Astrocyte of the hippocampus (primary cell): ENCODE data around the gene CADPS.

Experiments used
- DNase-seq: peaks from one replicate; pipeline ENCODE4 v3.0.0; 2011; ENCODE audit warnings: low read depth, low spot score

CADPS gene

DNA sequence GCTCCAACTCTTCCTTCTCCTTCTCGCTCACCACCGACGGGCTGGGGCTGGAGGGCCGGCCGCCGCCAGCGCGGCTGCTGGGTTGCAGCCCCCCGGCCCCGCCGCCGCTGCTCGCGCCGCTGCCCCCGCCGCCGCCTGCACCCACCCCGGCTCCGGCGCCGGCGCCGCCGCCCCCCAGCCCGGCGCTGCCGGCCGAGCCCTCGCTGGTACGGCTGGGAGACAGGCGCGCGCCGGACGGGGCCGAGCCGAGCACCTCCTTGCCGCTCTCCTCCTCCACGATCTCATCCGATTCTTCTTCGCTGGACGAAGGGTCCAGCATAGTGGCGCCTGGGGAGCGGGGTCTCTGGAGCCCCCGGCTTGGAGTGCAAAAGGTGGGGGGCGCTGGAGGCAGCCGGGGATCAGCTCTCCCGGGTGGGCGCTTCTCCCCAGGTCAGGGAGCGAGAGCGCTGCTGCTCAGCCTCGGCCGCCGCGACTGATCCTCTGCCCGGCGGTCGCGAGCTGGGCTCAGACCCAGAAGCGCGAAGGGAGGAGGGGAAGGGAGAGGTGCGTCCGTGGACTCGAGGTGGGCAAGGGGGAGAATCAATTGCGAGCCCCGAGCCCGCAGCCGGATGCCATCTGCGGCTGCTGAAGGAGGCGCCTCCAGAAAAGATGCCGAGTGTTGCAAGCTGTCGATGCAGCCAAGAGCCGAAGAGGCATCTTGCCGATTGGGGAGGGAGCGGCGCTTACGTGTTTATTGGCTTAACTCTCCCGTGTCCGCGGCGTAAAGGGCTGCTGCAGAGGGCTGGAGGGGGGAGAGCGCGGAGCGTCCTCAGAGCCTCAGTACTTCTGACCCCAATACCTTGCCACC, at the start of gene CADPS:
Gene CADPS (minus strand): TSS at position 706 of the 847 bp plus-strand sequence. CDS start 387 bp downstream, at position 319.
- peak; percentile 64 for DNase-seq

DNA sequence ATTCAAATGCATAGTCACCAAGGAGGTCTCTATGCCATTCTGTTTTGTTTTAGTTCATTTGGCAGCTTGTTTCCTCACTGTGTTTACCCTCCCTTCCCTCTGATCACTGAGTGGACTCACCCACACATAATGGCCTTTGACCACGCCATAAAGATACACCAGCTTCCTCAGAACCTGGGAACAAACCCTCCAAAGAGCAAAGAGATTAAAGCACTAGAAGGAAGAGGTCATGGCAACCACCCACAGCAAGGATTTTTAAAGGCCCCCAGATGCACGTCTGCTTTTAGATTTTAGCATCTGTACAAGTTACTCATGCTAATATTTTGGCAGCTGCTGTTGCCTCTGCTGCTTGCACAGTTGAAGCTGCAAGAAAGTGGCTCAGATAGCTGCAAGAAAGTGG, 47.9 kb upstream of the CADPS start:
- DNase-seq: no peak

DNA sequence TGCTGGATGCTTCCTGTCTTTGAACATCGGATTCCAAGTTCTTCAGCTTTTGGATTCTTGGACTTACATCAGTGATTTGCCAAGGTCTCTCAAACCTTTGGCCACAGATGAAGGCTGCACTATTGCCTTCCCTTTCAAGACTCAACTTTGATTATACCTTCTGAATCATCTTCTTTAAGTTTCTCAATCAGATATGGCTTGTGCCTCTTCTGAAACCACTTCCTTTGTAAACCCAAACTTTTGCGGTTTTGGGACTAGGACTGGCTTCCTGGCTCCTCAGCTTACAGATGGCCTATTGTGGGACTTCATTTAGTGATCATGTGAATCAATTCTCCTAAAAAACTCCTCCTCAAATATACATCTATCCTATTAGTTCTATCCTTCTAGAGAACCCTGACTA, 47.1 kb upstream of the CADPS start:
- no peak for DNase-seq

DNA sequence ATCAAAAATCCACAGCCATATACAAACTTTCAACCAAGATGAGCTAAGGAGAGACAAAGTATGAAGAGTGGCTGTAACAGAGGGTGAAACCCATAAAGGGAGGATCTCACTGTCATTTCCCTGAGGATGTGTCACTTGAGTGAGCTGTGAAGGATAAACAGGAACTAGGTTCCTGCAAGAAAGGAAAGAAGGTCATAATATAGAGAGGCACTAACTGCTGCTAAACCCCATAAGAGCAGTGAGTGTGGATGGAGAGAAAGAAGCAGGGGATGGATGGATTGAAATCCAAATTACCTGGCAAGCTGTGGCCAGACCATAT, 45.2 kb upstream of the CADPS start:
- DNase-seq: no peak

DNA sequence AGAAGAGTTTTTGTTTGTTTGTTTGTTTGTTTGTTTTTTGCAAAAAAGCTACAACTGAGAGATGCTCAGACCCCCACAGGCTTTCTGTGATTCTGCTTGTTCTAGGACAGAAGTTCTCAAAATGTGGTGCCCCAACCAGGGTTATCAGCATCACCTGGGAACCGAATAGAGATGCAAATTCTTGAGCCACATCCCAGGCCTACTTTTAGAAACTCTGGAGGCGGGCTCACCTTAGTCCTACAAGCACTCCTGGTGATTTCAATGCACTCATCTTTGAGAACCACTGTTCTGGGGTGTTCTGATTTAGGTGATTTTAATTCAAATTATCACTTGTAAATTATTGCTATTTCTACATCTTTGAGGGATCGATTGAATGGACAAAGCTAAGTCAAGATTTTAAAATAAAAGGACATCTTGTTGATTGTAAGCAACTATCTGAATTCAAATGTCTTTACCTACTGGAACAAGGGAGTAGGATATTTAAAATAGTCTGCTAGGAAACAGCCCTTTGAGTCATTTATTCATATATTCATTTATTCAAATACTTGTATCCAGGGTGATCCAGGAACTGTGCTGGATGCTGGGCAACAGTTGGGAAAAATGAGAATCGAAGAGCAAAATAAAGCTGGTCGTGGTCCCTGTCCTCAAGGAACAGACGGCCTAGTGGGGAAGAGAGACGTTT, 44.7 kb upstream of the CADPS start:
- no peak for DNase-seq

DNA sequence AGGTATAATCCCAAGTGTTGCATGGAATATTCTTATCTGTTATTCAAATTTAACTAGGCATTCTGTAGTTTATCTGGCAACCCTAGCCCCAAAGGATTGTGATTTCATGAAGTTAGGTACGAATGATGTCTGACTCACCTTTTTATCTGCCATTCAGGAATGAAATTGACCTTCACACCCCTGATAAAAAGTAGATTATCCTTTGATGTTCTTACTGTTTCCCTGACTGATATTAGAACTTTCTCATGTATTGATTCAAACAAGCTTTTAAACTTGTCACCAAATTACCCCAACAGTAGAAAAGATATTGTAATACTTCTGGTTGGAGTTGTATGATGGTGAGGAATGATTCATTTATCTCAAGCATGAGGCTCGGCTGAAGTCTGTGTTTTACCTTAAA, 43.6 kb upstream of the CADPS start:
- DNase-seq: no peak

DNA sequence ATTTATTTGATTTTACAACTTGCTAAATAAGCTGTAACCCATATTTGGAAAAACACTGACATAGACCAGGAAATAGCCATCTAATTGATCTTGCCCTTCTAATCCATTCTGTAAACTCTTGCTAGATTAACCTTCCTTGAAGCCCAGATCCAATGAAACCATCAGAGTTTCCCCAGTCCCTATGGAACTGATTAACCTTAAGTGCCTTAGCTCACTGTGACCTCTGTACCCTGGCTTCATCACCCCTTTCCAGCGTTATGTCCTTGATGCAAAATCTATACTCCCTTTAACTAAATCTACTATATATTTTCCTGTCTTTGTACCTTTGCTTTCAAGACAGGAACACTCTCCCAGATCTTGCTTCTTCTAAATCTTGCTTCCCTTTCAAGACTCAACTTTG, 42.9 kb upstream of the CADPS start:
- DNase-seq: no peak

DNA sequence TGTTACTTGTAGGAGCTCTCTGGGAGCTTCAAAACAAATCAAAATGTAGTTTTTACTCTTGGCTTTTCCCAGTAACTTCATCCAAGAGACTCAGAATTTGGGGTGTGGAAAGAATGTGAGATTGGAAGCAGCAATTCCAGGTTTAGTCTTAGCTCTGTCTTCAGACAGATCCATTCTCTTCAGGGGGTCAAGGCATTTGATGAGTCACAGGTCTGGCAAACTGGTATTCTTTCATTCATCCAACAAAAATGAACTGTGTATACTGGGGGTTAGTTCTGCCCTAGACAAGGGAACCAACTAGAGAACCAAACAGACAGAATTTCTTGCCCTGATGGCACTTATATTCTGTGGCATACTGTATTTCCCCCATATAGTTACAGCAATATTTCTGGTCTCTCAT, 36.3 kb upstream of the CADPS start:
- peak; percentile 57 for DNase-seq

DNA sequence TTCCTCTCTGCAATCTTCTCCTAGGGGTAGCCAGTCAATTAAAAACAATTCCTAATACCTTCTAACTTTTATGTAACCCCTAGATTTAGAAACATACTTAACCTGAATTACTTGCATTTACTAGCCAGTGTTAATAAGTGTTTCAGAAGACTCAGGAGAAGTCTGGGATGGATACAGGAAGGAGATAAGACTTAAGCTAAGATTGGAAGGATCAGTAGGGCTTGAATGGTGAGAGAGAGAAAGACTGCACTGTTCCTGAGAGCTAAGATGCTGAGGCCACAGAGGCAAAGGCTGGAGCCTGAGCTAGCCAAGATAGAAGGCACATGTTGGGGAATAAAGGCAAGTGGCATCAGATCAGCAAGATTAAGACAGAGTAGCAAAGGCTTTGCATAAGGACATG, 30.1 kb upstream of the CADPS start:
- DNase-seq: no peak

DNA sequence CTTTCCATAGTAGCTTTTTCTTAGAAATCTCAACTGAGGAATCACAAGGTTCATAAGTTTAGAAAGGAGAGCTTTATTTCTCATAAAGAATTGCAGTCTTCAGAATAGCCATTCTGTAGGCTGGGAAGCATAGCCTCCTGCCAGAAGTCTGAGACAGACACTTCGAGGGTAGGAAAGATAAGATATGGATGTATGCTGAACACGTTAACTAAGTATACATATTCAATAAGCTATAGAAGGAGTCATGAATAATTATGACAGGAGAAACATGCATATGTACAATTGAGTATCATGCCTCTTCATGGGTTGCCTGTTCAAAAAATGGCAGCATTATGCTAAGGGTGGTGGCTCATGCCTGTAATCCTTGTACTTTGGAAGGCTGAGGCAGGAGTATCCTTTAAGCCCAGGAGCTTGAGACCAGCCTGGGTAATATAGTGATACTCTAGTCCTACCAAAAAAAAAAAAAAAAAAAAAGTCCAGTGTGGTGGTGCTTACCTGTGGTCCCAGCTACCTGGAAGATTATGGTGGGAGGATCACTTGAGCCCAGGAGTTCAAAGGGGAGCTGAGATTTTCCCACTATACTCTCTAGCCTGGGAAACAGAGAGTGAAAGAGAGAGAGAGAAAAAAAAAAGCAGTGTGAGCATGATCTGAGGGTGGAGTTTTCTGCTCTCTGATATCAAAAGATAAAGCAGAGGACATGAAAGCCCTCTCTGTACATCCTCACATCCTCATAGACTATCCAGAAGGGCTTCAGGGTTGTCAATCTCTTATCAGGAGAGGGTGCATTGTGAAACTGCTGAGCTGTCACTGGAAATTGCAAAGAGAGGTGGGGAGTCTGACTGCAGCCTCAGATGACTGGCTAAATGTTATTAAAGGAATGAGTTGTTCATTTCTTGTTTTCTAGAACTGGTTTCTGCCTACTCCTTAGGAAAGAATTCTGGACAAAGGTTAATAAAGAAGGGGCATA, 23.6 kb upstream of the CADPS start:
- no peak for DNase-seq

DNA sequence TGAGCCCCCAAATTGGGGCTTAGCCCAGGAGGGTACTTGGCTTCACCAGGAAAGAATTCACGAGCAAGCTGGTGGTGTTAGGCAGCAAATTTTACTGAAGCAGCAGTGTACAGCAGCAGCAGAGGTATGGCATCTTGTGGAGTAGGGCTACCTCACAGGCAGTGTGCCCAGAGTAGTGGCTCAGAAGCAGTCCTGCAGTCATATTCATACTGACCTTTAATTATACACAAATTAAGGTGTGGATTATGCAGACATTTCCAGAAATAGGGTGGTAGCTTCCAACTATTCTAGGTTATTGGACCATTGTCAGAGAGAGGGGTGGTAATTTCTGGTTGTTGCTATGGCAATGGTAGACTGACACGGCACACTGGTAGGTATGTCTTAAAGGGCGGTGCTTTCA, 20.7 kb upstream of the CADPS start:
- DNase-seq: no peak

DNA sequence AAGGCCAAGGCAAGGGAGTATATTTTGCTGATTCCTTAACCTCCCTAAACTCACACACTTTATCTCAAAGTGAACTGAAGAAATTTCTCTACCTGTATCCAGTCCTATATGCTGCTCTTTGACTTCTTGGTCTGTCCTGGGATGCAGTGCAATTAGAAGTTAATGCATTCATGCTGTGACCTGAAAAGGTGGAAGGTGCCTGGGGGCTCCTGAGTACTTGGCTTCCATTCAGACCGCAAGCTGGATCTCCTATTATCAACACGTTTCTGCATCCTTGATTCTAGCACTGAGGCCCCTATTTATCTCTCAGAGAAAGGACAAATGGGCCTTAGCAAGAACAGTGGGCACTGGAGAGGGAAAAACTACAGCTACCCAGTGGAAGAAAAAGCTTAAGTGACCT, 17.7 kb upstream of the CADPS start:
- no peak for DNase-seq

DNA sequence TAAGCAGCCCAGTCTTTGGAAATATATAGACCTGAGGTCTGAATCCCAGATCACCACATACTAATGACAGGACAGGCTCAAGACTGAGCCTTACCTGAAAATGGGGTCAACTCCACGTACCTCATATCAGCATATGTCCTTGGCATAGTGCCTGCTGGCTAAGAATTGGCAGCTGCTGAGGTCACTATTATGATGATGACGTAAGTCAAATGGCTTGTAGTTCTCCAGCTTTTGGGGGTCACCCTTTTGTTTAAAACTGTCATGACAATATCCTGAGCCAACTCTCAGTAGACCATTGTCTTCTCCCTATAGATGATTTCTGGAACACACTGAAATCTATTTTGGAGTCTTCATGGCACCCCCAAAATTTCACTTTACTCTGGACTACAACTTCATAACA, 16.8 kb upstream of the CADPS start:
- DNase-seq: no peak

DNA sequence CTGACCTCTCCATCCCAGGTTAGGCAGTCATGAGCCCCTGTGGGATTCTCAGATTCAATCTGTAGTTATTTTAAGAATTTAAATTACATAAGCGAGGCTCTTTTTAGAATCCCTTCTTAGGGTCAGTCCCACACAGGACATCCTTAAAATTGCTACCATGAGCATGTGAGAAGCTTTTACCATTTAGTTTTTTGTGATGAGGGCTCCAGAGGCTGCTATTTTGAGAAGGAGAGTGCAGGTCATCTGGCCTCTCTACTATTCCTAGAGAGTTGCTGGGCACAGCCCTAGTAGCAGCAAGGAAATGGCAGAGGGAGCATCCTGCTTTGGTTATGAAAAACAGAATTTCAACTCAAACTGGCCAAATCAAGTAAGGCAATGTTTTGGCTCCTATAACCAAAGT, 13.6 kb upstream of the CADPS start:
- DNase-seq: no peak

DNA sequence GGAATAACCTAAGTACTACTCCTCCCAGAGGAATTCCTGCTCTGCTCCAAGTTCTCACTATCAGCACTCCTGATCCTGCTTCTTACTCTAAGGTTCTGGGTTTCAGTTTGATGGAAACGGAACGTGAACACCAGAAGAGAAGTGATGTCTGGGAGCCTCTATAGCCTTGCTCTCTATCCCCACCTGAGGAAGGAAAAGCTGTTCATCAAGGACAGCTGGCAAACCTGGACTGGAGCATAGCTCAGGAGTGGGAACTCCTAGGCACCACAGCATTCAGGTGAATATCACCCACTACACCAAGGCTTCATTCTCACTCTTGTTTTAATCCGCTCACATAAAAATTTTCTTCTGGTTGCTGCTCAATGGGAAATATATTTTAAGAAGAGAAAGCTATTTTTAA, 13.0 kb upstream of the CADPS start:
- DNase-seq: no peak

DNA sequence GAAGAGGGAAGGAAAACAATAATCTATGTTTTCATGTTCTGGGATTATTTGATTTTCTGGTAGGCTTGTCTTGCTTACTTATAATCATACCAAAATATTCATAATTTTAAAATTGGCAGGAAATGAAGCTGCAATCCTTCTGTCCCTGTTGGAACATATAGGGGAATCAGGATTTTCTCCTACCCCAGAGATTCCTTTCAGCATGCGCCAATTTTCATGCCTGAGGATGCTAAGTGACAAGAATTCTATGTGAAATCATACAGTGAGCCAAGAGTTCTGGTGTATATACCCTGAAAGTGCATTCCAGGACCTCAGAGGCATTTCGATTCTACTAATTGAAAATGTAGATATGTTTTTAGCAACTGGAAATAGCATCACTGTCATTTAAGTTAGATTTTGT, 9.9 kb upstream of the CADPS start:
- no peak for DNase-seq

DNA sequence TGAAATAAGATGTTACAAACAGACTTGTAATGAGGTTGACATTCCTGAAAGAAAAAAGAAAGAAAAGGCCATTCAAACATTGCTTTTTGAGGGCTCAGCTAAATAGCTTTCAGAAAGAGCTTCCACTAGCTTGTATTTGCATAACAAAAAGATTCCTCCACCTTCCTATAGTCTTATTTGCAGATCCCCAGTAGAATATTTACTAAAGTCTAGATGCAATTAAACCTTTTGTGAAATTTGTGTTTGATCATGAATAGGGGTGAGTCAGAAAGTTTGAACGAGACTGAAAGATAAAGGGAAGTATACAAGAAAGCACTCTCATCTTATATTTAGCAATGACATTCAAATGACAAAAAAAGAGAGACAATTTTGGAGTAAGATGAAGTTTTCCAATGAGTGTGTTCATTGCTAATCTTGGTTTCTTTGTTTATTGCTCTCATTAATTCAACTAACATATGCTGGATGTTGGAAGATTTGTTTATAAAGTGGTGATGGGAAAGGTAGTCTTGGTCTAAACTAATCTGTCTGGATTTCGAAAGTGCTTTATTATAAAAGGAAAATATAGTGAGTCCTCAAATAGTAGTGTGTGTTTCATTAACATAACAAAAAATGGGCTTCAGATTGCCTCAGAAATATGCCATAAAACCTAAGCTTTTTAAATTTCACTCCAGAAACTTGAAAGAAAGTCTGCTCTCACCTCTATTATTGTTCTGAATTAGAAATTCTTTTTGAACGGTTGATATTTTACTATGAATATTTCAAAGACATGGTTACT, 9.1 kb upstream of the CADPS start:
- no peak for DNase-seq

DNA sequence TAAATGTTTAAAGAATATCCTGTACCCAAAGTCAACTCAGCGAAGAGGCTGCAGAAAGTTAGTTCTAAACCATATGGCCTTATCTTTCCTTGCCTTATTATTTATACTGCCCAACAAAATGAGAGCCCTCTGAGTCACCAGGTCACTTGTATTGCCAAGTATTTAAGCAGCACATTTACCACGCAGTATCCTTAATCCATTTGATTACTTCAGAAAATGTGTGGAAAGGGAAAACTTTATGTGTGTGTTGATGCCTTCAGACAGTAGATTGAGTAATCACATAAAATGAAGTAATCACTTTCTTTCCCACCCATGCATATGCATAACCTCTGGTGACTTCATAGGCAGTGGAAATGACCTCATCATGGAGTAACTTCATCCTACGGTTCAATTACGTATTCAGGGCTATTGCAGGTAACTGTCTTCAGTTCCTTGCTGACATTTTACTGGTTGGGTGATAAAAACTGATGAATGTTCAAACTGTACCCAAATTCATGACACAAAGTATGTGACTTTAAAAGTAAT, 7.5 kb upstream of the CADPS start:
- DNase-seq: peak; percentile 11

DNA sequence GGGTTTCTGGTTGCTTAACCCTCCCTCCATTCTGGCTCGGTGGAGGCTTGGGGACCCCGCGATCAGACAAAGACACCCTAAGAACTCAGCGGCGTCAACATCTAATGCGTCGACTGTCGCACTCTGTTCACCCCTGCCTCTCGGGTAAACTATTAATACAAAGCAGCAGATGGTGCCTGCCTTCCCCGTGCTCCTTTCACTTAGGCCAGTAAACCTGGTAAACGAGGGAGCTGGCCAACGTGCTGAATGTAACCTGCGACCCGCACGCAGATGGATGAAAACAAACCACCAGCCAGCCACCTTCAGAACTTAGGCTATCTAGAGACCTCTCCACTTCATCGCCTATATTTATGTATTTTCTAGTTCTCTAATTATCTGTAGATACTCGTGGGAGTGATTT, 848 bp upstream of the CADPS start:
- DNase-seq: peak; percentile 88

DNA sequence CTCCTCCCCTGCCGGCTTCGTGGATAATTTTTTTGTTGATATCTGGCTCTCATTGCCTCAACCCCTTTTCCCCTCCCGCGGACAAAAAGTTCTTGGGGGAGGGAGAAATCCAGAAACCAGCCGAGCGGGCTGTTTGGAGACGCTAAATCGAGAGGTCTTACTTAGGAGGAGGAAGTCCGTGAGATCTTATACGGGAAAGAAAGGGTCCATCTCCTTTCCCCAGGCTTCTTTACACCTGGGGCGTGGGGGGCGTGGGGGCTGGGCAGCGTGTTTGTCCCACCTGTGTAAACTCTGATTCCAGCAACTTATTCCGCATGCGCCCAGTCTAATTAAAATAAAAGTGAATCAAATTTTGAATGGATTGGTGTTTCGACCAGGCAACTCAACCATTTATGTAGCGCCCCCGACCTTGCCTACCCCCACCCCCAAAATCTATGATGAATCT, 364 bp upstream of the CADPS start:
- no peak for DNase-seq
